Activated naive CD8-positive, alpha-beta T cell treated with anti-CD3 and anti-CD28 coated beads, Interleukin-2, amount 50 U/mL, for 24 hours (primary cell): Measurements from ENCODE around the gene FGFR1OP2.
A peak's percentile ranks its signal among the peaks of the same experiment; 100 is the strongest.
"Not testable (repeated sequence)": the region's sequence is repeated elsewhere in the genome, so short reads cannot be mapped to it uniquely, and the experiment has no call there.

Experiments
- ATAC-seq: fragments of 150-1000 bp; cut with Tn5 transposase; one replicate; pipeline ENCODE4 v1.10.0; 2021
- DNase-seq: peaks from one replicate; pipeline ENCODE4 v3.0.0; 2021
- H3K27ac Mint-ChIP-seq: one replicate; pipeline ENCODE4 v1.8.0; 2021; ENCODE audit warnings: mild to moderate bottlenecking, mixed read lengths
- H3K27me3 Mint-ChIP-seq: one replicate; pipeline ENCODE4 v1.8.0; 2021; ENCODE audit warnings: mixed read lengths
- H3K36me3 Mint-ChIP-seq: one replicate; pipeline ENCODE4 v1.8.0; 2021; ENCODE audit warnings: low read depth, mixed read lengths
- H3K4me1 Mint-ChIP-seq: one replicate; pipeline ENCODE4 v1.8.0; 2021; ENCODE audit warnings: mixed read lengths
- H3K4me3 Mint-ChIP-seq: one replicate; pipeline ENCODE4 v1.8.0; 2021; ENCODE audit warnings: mild to moderate bottlenecking, moderate library complexity, mixed read lengths
- H3K9me3 Mint-ChIP-seq: one replicate; pipeline ENCODE4 v1.8.0; 2021; ENCODE audit warnings: mixed read lengths

Gene FGFR1OP2

GRCh38 chr12:26937863-26938700 lies at the start of gene FGFR1OP2, which contains the start of gene INTS13:
Gene FGFR1OP2 (plus strand): TSS chr12:26938470. CDS start chr12:26954159, 15,689 bp downstream.
Gene INTS13 (minus strand): TSS chr12:26937981. CDS start chr12:26936803, 1,178 bp downstream.
- DNase-seq (peak; percentile 98), ATAC-seq (peak; percentile 94)
- Mint-ChIP-seq H3K4me3 (peak within 1 kb of the TSS; percentile 94), H3K36me3 (peaks cover 20% of the 10 kb centered on the region), H3K27me3 (no peaks in the 10 kb centered on the region), H3K27ac (peak within 1 kb of the TSS; percentile 98), H3K9me3 (no peaks in the 10 kb centered on the region), H3K4me1 (peaks cover 59% of the 10 kb centered on the region)

- Mint-ChIP-seq H3K27me3 (no peaks in the 10 kb centered on the region), H3K36me3 (peaks cover under 1% of the 10 kb centered on the region), H3K4me1 (no peaks in the 10 kb centered on the region), H3K9me3 (no peaks in the 10 kb centered on the region), H3K27ac (no peak overlapping the region), H3K4me3 (no peak overlapping the region)
- DNase-seq, result no peak
- ATAC-seq, result no peak
These were observed 47.5 kb upstream of the FGFR1OP2 start for GRCh38 chr12:26890784-26891183.

GRCh38 chr12:26891704-26892103 lies 46.6 kb upstream of the FGFR1OP2 start:
- H3K27ac Mint-ChIP-seq, result no peak overlapping the region
- no peak for ATAC-seq
- H3K27me3 Mint-ChIP-seq, result no peaks in the 10 kb centered on the region
- DNase-seq, result no peak
- peaks cover 2% of the 10 kb centered on the region for H3K4me1 Mint-ChIP-seq
- H3K9me3 Mint-ChIP-seq, result no peaks in the 10 kb centered on the region
- H3K36me3 Mint-ChIP-seq, result peaks cover 7% of the 10 kb centered on the region
- H3K4me3 Mint-ChIP-seq, result no peak overlapping the region

GRCh38 chr12:26895672-26896071 lies 42.6 kb upstream of the FGFR1OP2 start:
- no peak overlapping the region for H3K4me3 Mint-ChIP-seq
- H3K4me1 Mint-ChIP-seq, result peaks cover 8% of the 10 kb centered on the region
- ATAC-seq (no peak), DNase-seq (no peak)
- no peak overlapping the region for H3K27ac Mint-ChIP-seq
- H3K36me3 Mint-ChIP-seq, result peaks cover 31% of the 10 kb centered on the region
- H3K9me3 Mint-ChIP-seq, result no peaks in the 10 kb centered on the region
- H3K27me3 Mint-ChIP-seq, result no peaks in the 10 kb centered on the region

GRCh38 chr12:26896913-26897312 lies 41.4 kb upstream of the FGFR1OP2 start:
- H3K27ac Mint-ChIP-seq, result no peak overlapping the region

GRCh38 chr12:26903396-26903795 lies 34.9 kb upstream of the FGFR1OP2 start:
- not testable (repeated sequence) for ATAC-seq, H3K27ac Mint-ChIP-seq, H3K9me3 Mint-ChIP-seq, H3K27me3 Mint-ChIP-seq, H3K4me1 Mint-ChIP-seq, DNase-seq, H3K4me3 Mint-ChIP-seq
- H3K36me3 Mint-ChIP-seq, result peaks cover 78% of the 10 kb centered on the region

More at GRCh38 chr12:26896913-26897312, 41.4 kb upstream of the FGFR1OP2 start:
- Mint-ChIP-seq H3K9me3 (no peaks in the 10 kb centered on the region), H3K4me3 (no peak overlapping the region), H3K4me1 (peaks cover 8% of the 10 kb centered on the region), H3K27me3 (no peaks in the 10 kb centered on the region), H3K36me3 (peaks cover 44% of the 10 kb centered on the region)
- ATAC-seq, result peak; percentile 49
- no peak for DNase-seq

GRCh38 chr12:26906024-26906423 lies 32.2 kb upstream of the FGFR1OP2 start:
- H3K36me3 Mint-ChIP-seq, result peaks cover 75% of the 10 kb centered on the region
- no peaks in the 10 kb centered on the region for H3K27me3 Mint-ChIP-seq
- H3K27ac Mint-ChIP-seq, result no peak overlapping the region
- H3K4me3 Mint-ChIP-seq, result no peak overlapping the region
- ATAC-seq (no peak), DNase-seq (no peak)
- H3K4me1 Mint-ChIP-seq, result no peaks in the 10 kb centered on the region
- peaks cover 4% of the 10 kb centered on the region for H3K9me3 Mint-ChIP-seq

GRCh38 chr12:26906704-26907103 lies 31.6 kb upstream of the FGFR1OP2 start:
- H3K36me3 Mint-ChIP-seq, result peaks cover 74% of the 10 kb centered on the region
- DNase-seq, result no peak
- no peaks in the 10 kb centered on the region for H3K27me3 Mint-ChIP-seq
- H3K4me1 Mint-ChIP-seq, result no peaks in the 10 kb centered on the region
- no peak for ATAC-seq
- peaks cover 4% of the 10 kb centered on the region for H3K9me3 Mint-ChIP-seq
- H3K4me3 Mint-ChIP-seq, result no peak overlapping the region
- no peak overlapping the region for H3K27ac Mint-ChIP-seq

- H3K36me3 Mint-ChIP-seq, result peaks cover 43% of the 10 kb centered on the region
- no peak for DNase-seq
- ATAC-seq, result no peak
- no peak overlapping the region for H3K27ac Mint-ChIP-seq
- no peak overlapping the region for H3K4me3 Mint-ChIP-seq
- H3K4me1 Mint-ChIP-seq, result no peaks in the 10 kb centered on the region
- no peaks in the 10 kb centered on the region for H3K27me3 Mint-ChIP-seq
- no peaks in the 10 kb centered on the region for H3K9me3 Mint-ChIP-seq
These were observed 19.7 kb upstream of the FGFR1OP2 start for GRCh38 chr12:26918321-26919215.

- no peak for ATAC-seq
- Mint-ChIP-seq H3K36me3 (peaks cover 45% of the 10 kb centered on the region), H3K27ac (no peak overlapping the region), H3K9me3 (no peaks in the 10 kb centered on the region), H3K27me3 (no peaks in the 10 kb centered on the region), H3K4me1 (no peaks in the 10 kb centered on the region), H3K4me3 (no peak overlapping the region)
- DNase-seq, result no peak
These were observed 19.1 kb upstream of the FGFR1OP2 start for GRCh38 chr12:26919216-26919555.

GRCh38 chr12:26921886-26922285 lies 16.4 kb upstream of the FGFR1OP2 start:
- no peak for ATAC-seq
- no peak overlapping the region for H3K27ac Mint-ChIP-seq
- DNase-seq, result no peak
- H3K4me1 Mint-ChIP-seq, result no peaks in the 10 kb centered on the region
- H3K9me3 Mint-ChIP-seq, result no peaks in the 10 kb centered on the region
- H3K36me3 Mint-ChIP-seq, result peaks cover 49% of the 10 kb centered on the region
- no peaks in the 10 kb centered on the region for H3K27me3 Mint-ChIP-seq
- H3K4me3 Mint-ChIP-seq, result no peak overlapping the region

- Mint-ChIP-seq H3K4me3 (no peak overlapping the region), H3K27ac (no peak overlapping the region), H3K27me3 (no peaks in the 10 kb centered on the region), H3K4me1 (peaks cover 19% of the 10 kb centered on the region), H3K36me3 (peaks cover 61% of the 10 kb centered on the region), H3K9me3 (no peaks in the 10 kb centered on the region)
- DNase-seq, result no peak
- ATAC-seq, result no peak
These were observed 9.6 kb upstream of the FGFR1OP2 start for GRCh38 chr12:26928661-26929060.

- H3K36me3 Mint-ChIP-seq, result peaks cover 63% of the 10 kb centered on the region
- no peaks in the 10 kb centered on the region for H3K27me3 Mint-ChIP-seq
- no peak for DNase-seq
- H3K4me3 Mint-ChIP-seq, result no peak overlapping the region
- ATAC-seq, result no peak
- peaks cover 25% of the 10 kb centered on the region for H3K4me1 Mint-ChIP-seq
- H3K27ac Mint-ChIP-seq, result no peak overlapping the region
- H3K9me3 Mint-ChIP-seq, result no peaks in the 10 kb centered on the region
These were observed 8.7 kb upstream of the FGFR1OP2 start for GRCh38 chr12:26929590-26929989.

GRCh38 chr12:26935636-26936378 lies 2.5 kb upstream of the FGFR1OP2 start:
- Mint-ChIP-seq H3K4me1 (peaks cover 50% of the 10 kb centered on the region), H3K36me3 (peaks cover 33% of the 10 kb centered on the region), H3K9me3 (no peaks in the 10 kb centered on the region), H3K4me3 (peak overlapping the region; percentile 94), H3K27ac (peak overlapping the region; percentile 47), H3K27me3 (no peaks in the 10 kb centered on the region)
- DNase-seq (no peak), ATAC-seq (no peak)
